Globus pallidus (tissue), 1 donor: ENCODE data around the gene CAMK1.

Experiments
- DNase-seq: peaks from one replicate; pipeline ENCODE4 v3.0.0-alpha.2; 2015; ENCODE audit warnings: low spot score

Gene CAMK1

DNA sequence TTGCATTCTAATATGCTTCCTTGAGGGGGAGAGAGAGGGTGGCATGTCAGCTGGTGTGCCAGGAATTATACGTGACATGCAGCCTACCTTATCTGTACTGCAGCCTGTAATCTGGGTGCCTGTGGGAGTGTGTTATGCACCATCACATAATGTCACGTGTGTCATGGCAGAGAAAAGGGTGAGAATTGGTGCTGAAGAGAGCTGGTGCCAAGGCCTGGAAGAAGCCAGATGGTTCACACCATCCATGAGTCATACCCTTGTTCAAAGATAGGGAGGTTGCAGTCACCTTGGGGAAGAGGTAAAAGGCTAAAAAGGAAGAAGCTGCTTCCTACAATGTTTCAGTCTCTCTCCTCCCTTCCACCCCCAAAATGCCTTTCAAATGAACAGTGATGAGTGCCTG lies 32.9 kb downstream of the CAMK1 start:
- DNase-seq, result no peak

GRCh38 chr3:9732740-9733115 lies 37.0 kb downstream of the CAMK1 start:
- no peak for DNase-seq

DNA sequence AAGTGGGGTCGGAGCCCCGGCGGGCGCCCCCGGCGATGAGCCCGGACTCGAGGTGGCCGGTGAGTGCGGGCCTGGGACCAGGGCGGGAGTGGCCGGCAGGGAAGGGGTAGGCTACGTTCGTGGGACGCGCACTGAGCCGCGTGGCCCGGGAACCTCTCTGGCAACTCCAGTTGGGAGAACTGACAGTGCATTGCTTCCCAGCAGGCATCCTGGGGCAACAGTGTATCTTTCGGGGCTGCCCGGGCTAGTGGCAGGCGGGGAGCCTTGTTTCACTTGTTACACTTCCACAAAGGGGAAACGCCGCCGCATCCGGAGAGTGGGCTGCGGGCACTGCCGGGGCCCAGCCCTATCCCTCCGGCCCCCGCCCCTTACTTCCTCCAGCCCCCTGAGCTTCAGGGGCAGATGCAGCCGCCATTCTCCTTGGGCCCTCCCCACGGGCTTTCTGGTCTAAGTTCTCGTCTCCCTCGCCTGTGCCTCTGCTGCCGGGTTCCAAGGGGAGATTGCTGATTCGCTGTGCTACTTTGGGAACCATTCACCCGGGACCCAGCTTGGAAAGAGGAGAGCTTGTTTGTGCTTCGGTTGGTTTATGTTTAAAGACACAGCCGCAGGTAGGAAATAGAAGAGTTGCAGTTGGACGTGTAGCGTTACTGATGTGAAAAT lies 37.5 kb downstream of the CAMK1 start:
- DNase-seq, result no peak

- peak; percentile 100 for DNase-seq
These were observed 38.3 kb downstream of the CAMK1 start, which contains the start of gene BRPF1 for GRCh38 chr3:9731206-9732079. TSS of gene BRPF1 (plus strand) at chr3:9731735. CDS start at chr3:9734141, 2,406 bp downstream.

GRCh38 chr3:9730657-9731205 lies 39.0 kb downstream of the CAMK1 start:
- no peak for DNase-seq

DNA sequence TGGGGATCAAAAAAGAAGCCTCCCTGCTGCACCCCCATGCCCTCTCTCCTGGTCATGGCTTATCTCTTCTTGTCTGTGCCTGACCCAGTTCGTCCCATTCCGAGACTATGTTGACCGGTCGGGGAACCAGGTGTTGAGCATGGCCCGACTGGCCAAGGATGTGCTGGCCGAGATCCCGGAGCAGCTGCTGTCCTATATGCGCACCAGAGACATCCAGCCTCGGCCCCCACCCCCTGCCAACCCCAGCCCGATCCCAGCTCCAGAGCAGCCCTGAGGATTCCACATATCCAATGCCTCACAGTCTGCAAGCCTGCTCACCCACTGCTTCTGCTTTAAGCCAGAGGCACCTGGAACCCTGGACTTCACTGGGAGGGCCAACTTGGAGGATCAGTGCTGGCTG lies 40.3 kb downstream of the CAMK1 start:
- no peak for DNase-seq

DNA sequence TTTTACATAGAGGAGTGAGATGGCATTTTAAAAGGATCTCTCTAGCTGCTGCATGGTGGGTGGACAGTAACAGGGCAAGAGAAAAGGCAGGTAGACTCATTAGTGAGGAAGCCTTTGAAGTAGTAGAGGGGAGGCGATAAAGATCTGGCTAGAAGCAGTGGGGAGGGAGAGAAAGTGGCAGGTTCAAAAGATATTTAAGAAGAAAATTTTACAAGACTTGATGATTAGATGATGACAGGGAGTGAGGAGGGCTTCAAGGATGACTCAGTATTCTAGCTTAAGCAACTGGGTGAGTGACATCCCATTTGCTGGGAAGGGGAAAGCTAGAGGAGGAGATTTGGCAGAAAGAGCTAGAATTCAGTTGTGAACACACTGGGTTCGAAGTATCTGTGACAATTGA lies 42.0 kb downstream of the CAMK1 start:
- no peak for DNase-seq

DNA sequence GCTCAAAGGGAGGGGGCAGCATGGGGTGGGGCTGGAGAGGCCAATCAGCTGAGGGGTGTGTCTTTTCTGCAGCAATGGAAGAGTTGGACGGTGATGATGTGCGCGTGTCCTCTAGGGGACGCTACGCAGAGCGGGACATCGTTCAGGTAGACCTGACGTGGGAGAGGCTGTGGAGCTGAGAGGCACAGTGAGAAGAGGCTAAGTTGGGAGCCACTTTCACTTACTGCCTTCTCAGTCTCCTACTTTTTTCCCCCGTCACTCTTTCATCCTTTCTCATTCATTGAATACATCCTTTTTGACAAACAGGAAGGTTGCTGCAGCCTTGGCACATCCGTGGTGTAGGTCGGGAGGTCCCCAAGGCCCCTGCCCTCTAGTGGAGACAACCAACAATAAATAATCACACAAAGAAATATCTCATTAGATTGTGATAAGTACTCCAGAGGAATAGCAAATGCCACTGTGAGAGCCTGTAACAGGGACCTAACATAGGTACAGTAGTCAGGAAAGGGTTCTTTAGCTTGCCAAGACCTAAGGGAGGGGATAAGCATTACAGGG lies 42.6 kb downstream of the CAMK1 start:
- DNase-seq, result no peak

GRCh38 chr3:9725775-9726515 lies 43.8 kb downstream of the CAMK1 start:
- no peak for DNase-seq

- DNase-seq, result no peak
These were observed 48.1 kb downstream of the CAMK1 start for GRCh38 chr3:9721700-9722060.

- DNase-seq, result no peak
These were observed 48.6 kb downstream of the CAMK1 start for GRCh38 chr3:9721015-9721699.

DNA sequence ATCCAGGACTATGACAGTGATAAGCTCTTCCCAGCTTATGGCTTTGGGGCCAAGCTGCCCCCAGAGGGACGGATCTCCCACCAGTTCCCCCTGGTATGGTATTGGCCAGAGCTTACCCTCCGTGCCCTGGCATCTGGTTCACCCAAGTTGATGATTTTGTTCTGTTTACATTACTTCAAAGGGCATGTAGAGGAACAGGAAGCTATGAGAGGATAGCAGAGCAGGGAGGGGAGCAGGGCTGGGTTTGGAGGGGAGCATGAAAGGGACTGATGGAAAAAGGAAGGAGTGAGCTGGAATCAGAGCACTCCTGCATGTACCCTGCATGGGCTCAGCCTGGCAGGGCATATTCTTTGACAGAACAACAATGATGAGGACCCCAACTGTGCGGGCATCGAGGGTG lies 51.6 kb downstream of the CAMK1 start:
- DNase-seq, result no peak

GRCh38 chr3:9717563-9717962 lies 52.2 kb downstream of the CAMK1 start:
- no peak for DNase-seq

DNA sequence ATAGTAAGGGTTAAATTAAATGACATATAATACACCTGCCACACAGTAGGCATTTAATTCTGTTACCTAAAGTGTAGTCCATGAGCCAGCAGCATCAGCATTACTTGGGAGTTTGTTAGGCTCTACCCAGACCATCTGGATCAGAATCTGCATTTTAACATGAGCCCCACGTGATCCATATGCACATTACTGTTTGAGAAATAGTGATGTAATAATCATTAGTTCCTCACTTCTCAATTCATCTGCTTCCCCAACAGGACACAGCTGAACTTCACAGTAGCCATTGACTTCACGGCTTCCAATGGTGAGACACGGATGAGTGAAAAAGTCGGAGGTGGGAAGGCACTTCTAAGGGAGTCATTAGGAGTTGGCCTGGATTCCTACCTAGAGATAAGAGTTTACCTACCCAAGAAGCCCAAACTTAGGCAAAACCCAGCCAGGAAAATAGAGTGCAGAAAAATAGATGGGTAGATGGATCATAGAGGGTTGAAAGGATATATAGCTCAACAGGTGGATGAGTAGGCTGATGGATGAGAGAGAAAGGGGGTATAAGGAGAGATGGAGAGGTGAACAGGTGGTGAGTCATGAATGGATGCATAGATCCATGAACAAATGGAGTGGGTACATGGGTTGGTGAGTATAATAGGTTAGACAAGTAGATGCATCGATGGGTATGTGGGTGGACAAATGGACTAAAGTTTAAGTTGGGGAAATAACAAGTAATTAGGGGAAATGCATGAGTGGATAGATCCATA lies 52.8 kb downstream of the CAMK1 start:
- no peak for DNase-seq

DNA sequence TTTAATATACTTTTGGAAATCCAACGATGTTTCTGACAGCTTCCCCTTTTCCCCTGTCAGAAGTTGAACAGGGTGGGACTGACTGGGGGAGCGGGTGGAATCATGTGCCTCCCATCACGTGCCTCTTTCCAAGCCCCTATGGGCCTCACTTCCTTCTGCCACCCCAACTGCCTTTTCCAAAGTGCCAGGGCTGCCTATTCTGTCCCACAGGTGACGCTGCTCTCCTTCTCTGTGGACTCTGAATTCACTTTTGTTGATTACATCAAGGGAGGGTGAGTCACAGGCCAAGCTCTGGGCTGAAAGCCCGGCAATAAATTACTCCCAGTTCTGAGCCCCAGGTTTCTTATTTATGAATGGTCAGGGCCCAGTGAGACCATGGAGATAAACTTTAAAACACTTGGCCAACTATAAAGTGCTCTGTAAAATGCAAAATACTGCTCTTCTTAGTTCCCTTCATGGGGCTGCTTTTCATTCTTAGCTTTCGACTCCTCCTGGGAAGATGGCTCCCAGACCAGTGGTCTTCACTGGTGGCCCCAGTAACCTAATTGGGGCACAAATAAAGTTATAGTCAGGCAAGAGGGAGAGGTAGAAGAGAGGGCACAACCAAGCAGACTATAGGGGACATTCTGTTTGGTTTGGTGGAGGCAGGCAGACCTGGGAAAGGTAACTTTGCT lies 53.8 kb downstream of the CAMK1 start:
- DNase-seq, result peak; percentile 66

DNA sequence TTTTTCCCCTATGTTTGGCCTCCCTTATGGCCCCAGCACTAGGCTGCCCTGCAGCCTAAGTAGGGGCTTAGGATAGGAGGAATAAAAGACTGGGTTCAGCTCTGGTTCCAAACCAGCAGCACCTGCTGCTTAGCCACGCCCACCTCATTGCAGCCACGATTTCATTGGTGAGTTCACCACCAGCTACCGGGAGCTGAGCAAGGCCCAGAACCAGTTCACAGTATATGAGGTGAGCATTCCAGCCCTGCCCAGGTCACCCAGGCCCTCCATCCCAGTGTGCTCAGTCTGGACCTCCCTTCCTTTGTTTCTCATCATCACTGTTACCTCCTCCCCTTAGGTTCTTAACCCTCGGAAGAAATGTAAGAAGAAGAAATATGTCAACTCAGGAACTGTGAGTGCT lies 54.6 kb downstream of the CAMK1 start:
- DNase-seq, result no peak

- no peak for DNase-seq
These were observed 56.6 kb downstream of the CAMK1 start for GRCh38 chr3:9713142-9713541.

DNA sequence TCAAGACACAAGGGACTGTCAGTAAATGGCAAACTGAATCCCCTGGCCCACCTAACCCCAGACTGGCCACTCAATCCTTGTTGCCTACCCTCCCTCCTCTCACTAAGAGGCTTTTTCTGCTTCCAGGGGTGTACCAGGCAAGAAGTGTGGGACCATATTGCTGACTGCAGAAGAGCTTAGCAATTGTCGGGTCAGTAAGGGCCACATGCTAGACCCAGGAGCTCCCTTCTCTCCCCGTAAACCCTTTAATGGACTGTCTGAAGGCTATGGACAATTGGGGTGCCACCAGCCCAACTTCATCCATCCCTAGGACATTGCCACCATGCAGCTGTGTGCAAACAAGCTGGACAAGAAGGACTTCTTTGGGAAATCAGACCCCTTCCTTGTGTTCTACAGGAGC lies 57.3 kb downstream of the CAMK1 start:
- DNase-seq, result no peak

GRCh38 chr3:9710174-9710739 lies 59.5 kb downstream of the CAMK1 start:
- no peak for DNase-seq
